Measurements from ENCODE around the gene PTPN22. TPM values are rescaled to one million over a fixed set of nuclear protein-coding genes. Genes with fewer than 3 reads are reported as not detected.
A peak's percentile ranks its signal among the peaks of the same experiment; 100 is the strongest.

PTPN22 gene
- total RNA-seq, 4 donors from 2014 or later, result 0.85 to 8.8 (median 2.1) TPM

GRCh38 chr1:113861641-113862040, 9.9 kb downstream of the PTPN22 start:
- DNase-seq, result no peak
- H3K9me3 ChIP-seq, result no peaks in the 10 kb centered on the region
- intact Hi-C loops (cut with DNase I; ENCODE audit: low total_unique reads), result no loop called here
- H3K27me3 ChIP-seq, result no peaks in the 10 kb centered on the region
- TF ChIP-seq POLR2A (IDR thresholded peaks at IDR 0.05), result no peak
- no peak for TF ChIP-seq CTCF (IDR thresholded peaks at IDR 0.05)
- H3K36me3 ChIP-seq, result no peaks in the 10 kb centered on the region
- H3K4me1 ChIP-seq, result no peaks in the 10 kb centered on the region
- no peak overlapping the region for H3K4me3 ChIP-seq
- no peak overlapping the region for H3K27ac ChIP-seq

GRCh38 chr1:113860891-113861290, 10.6 kb downstream of the PTPN22 start:
- no peaks in the 10 kb centered on the region for H3K36me3 ChIP-seq
- H3K27me3 ChIP-seq, result no peaks in the 10 kb centered on the region
- intact Hi-C loops (cut with DNase I; ENCODE audit: low total_unique reads), result no loop called here
- TF ChIP-seq CTCF (IDR thresholded peaks at IDR 0.05) (no peak), POLR2A (IDR thresholded peaks at IDR 0.05) (no peak)
- H3K4me1 ChIP-seq, result no peaks in the 10 kb centered on the region
- no peak for DNase-seq
- H3K27ac ChIP-seq, result peak overlapping the region in 1 of 2 donors; percentile 2
- H3K9me3 ChIP-seq, result no peaks in the 10 kb centered on the region
- no peak overlapping the region for H3K4me3 ChIP-seq

GRCh38 chr1:113859478-113860175, 11.9 kb downstream of the PTPN22 start:
- Histone ChIP-seq H3K9me3 (no peaks in the 10 kb centered on the region), H3K4me3 (no peak overlapping the region), H3K36me3 (no peaks in the 10 kb centered on the region), H3K4me1 (no peaks in the 10 kb centered on the region), H3K27ac (no peak overlapping the region), H3K27me3 (no peaks in the 10 kb centered on the region)
- no peak for TF ChIP-seq POLR2A (IDR thresholded peaks at IDR 0.05)
- no peak for TF ChIP-seq CTCF (IDR thresholded peaks at IDR 0.05)
- no peak for DNase-seq
- intact Hi-C loops (cut with DNase I; ENCODE audit: low total_unique reads), result no loop called here

GRCh38 chr1:113858982-113859381, 12.5 kb downstream of the PTPN22 start:
- intact Hi-C loops (cut with DNase I; ENCODE audit: low total_unique reads), result no loop called here
- Histone ChIP-seq H3K27ac (no peak overlapping the region), H3K4me1 (no peaks in the 10 kb centered on the region), H3K9me3 (no peaks in the 10 kb centered on the region), H3K36me3 (no peaks in the 10 kb centered on the region), H3K4me3 (no peak overlapping the region), H3K27me3 (no peaks in the 10 kb centered on the region)
- no peak for DNase-seq
- no peak for TF ChIP-seq CTCF (IDR thresholded peaks at IDR 0.05)
- TF ChIP-seq POLR2A (IDR thresholded peaks at IDR 0.05), result no peak

- Histone ChIP-seq H3K27ac (no peak overlapping the region), H3K4me1 (no peaks in the 10 kb centered on the region), H3K9me3 (no peaks in the 10 kb centered on the region), H3K36me3 (no peaks in the 10 kb centered on the region), H3K4me3 (no peak overlapping the region), H3K27me3 (no peaks in the 10 kb centered on the region)
- no peak for TF ChIP-seq CTCF (IDR thresholded peaks at IDR 0.05)
- TF ChIP-seq POLR2A (IDR thresholded peaks at IDR 0.05), result no peak
- DNase-seq, result no peak
- intact Hi-C loops (cut with DNase I; ENCODE audit: low total_unique reads), result no loop called here
Measured at GRCh38 chr1:113858418-113858817, 13.1 kb downstream of the PTPN22 start.

All from uterus (tissue), 4 donors.